Neutrophil (primary cell): ENCODE results near the gene ZBTB20.

Experiments
- H3K27ac ChIP-seq: fragments of 200-600 bp; sonication (generic); 2 replicates; pipeline ENCODE4 v1.5.1; 2016; ENCODE audit warnings: mild to moderate bottlenecking, moderate library complexity
- H3K27me3 ChIP-seq: fragments of 200-600 bp; sonication (generic); 2 replicates; pipeline ENCODE4 v1.6.0; 2016; ENCODE audit warnings: mild to moderate bottlenecking
- H3K36me3 ChIP-seq: fragments of 200-600 bp; sonication (generic); 2 replicates; pipeline ENCODE4 v1.5.1; 2017
- H3K4me1 ChIP-seq, 2 experiments: fragments of 200-600 bp in 1 of 2; sonication (generic) in 1 of 2; 1 replicate in 1 of 2; 2 replicates in 1 of 2; pipeline versions ENCODE4 v1.5.1 to v1.6.1; 2013 to 2016; ENCODE audit warnings: low read depth in 1 of 2, low read length in 1 of 2, mild to moderate bottlenecking in 1 of 2, moderate library complexity in 1 of 2; ENCODE audit not compliant: control insufficient read depth in 1 of 2, insufficient read depth in 1 of 2
- H3K4me3 ChIP-seq, 2 experiments: fragments of 200-600 bp in 1 of 2; sonication (generic) in 1 of 2; 1 replicate in 1 of 2; 2 replicates in 1 of 2; pipeline ENCODE4 v1.5.1; 2013 to 2016; ENCODE audit warnings: low read depth in 1 of 2, low read length in 1 of 2, mild to moderate bottlenecking in 1 of 2, moderate library complexity in 1 of 2
- H3K9me3 ChIP-seq: fragments of 200-600 bp; sonication (generic); 2 replicates; pipeline ENCODE4 v1.5.1; 2016
- CTCF ChIP-seq: fragments of 200-600 bp; sonication (generic); IDR thresholded peaks from 2 replicates; pipeline ENCODE4 v1.5.1; 2016; ENCODE audit warnings: antibody characterized with exemption

The ZBTB20 gene

GRCh38 chr3:114700637-114701234, 446.4 kb downstream of the ZBTB20 start:
- no peaks in the 10 kb centered on the region for H3K9me3 ChIP-seq
- TF ChIP-seq CTCF = no peak
- H3K27me3 ChIP-seq = no peaks in the 10 kb centered on the region
- H3K36me3 ChIP-seq = no peaks in the 10 kb centered on the region
- peaks cover 20 to 22% of the 10 kb centered on the region in 2 experiments for H3K4me1 ChIP-seq
- H3K4me3 ChIP-seq = no peak overlapping the region
- H3K27ac ChIP-seq = no peak overlapping the region

GRCh38 chr3:114698146-114699105, 448.7 kb downstream of the ZBTB20 start:
- peak overlapping the region; percentile 70 for H3K27ac ChIP-seq

GRCh38 chr3:114697401-114697800, 449.7 kb downstream of the ZBTB20 start:
- TF ChIP-seq CTCF = no peak
- Histone ChIP-seq H3K27ac (peak overlapping the region; percentile 70), H3K9me3 (no peaks in the 10 kb centered on the region), H3K27me3 (no peaks in the 10 kb centered on the region), H3K36me3 (no peaks in the 10 kb centered on the region), H3K4me1 (peaks cover 20 to 22% of the 10 kb centered on the region in 2 experiments), H3K4me3 (no peak overlapping the region)

More at GRCh38 chr3:114698146-114699105, 448.7 kb downstream of the ZBTB20 start:
- Histone ChIP-seq H3K36me3 (no peaks in the 10 kb centered on the region), H3K27me3 (no peaks in the 10 kb centered on the region), H3K4me1 (peaks cover 20 to 22% of the 10 kb centered on the region in 2 experiments), H3K4me3 (no peak overlapping the region), H3K9me3 (no peaks in the 10 kb centered on the region)
- no peak for TF ChIP-seq CTCF

GRCh38 chr3:114694251-114694650, 452.8 kb downstream of the ZBTB20 start:
- H3K4me1 ChIP-seq = peaks cover 22 to 27% of the 10 kb centered on the region in 2 experiments
- no peak for TF ChIP-seq CTCF

GRCh38 chr3:114691871-114692270, 455.2 kb downstream of the ZBTB20 start:
- H3K27ac ChIP-seq = no peak overlapping the region
- H3K4me1 ChIP-seq = peaks cover 5 to 8% of the 10 kb centered on the region in 2 experiments
- H3K9me3 ChIP-seq = no peaks in the 10 kb centered on the region
- H3K36me3 ChIP-seq = no peaks in the 10 kb centered on the region
- no peak for TF ChIP-seq CTCF
- H3K27me3 ChIP-seq = no peaks in the 10 kb centered on the region
- H3K4me3 ChIP-seq = no peak overlapping the region

More at GRCh38 chr3:114694251-114694650, 452.8 kb downstream of the ZBTB20 start:
- Histone ChIP-seq H3K27ac (no peak overlapping the region), H3K27me3 (no peaks in the 10 kb centered on the region), H3K36me3 (no peaks in the 10 kb centered on the region), H3K4me3 (no peak overlapping the region), H3K9me3 (no peaks in the 10 kb centered on the region)
